SK-N-SH (cell line): Measurements from ENCODE around the gene FAIM2.

Experiments
- EP300 ChIP-seq, 2 experiments: IDR thresholded peaks; 2 replicates each; pipeline versions ENCODE4 v1.4.0 to v1.6.1; 2012; ENCODE audit warnings: borderline replicate concordance in 1 of 2, low read depth in 1 of 2, low read length in 1 of 2
- FOSL2 ChIP-seq: IDR thresholded peaks from 2 replicates; pipeline ENCODE4 v1.4.0; 2012; ENCODE audit warnings: low read depth, mild to moderate bottlenecking, moderate library complexity, borderline replicate concordance
- FOXJ3 ChIP-seq: sonication (generic); formaldehyde crosslinking; IDR thresholded peaks from 2 replicates; pipeline ENCODE4 v1.5.1; 2020; ENCODE audit warnings: mild to moderate bottlenecking, missing genetic modification reagents
- RAD21 ChIP-seq: IDR thresholded peaks from 2 replicates; pipeline ENCODE4 v1.6.1; 2012; ENCODE audit warnings: mild to moderate bottlenecking, low read length
- TAF1 ChIP-seq: IDR thresholded peaks from 2 replicates; pipeline ENCODE4 v1.6.1; 2012; ENCODE audit warnings: low read depth, mild to moderate bottlenecking, low read length, moderate library complexity, borderline replicate concordance
- TF ChIP-seq, protein P1 (sequence below): fragments of 200-600 bp; sonication (generic); IDR thresholded peaks from 2 replicates; pipeline ENCODE4 v1.6.1; 2017; ENCODE audit warnings: antibody characterized with exemption, mild to moderate bottlenecking, moderate library complexity
- TF ChIP-seq, protein P2 (sequence below): IDR thresholded peaks from 2 replicates; pipeline ENCODE4 v1.4.0; 2012; ENCODE audit warnings: low read depth, borderline replicate concordance
- TF ChIP-seq, protein P3 (sequence below): IDR thresholded peaks from 2 replicates; pipeline ENCODE4 v1.4.0; 2012; ENCODE audit warnings: low read depth

DNA sequence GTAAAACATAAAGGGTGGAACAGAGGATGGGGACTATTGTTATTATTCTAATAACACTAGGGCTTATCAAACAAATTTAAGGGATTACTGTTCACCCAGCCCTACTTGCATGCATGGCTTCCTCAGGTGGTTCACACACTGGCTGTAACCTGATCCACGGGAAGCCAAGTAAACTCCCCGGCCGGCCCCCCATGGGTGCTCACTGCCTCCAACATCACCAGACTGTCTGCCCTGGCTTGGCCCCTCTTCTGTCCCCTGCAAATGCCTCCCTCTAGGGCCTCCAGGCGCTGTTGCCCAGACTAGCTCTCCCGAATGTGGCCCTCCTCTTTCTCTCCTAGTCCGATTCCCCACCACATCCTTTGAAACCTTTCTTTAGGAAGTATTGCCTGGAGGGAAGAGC lies 18.6 kb downstream of the FAIM2 start:
- TF ChIP-seq, protein P1, sequence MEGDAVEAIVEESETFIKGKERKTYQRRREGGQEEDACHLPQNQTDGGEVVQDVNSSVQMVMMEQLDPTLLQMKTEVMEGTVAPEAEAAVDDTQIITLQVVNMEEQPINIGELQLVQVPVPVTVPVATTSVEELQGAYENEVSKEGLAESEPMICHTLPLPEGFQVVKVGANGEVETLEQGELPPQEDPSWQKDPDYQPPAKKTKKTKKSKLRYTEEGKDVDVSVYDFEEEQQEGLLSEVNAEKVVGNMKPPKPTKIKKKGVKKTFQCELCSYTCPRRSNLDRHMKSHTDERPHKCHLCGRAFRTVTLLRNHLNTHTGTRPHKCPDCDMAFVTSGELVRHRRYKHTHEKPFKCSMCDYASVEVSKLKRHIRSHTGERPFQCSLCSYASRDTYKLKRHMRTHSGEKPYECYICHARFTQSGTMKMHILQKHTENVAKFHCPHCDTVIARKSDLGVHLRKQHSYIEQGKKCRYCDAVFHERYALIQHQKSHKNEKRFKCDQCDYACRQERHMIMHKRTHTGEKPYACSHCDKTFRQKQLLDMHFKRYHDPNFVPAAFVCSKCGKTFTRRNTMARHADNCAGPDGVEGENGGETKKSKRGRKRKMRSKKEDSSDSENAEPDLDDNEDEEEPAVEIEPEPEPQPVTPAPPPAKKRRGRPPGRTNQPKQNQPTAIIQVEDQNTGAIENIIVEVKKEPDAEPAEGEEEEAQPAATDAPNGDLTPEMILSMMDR, result no peak
- TF ChIP-seq, protein P2, sequence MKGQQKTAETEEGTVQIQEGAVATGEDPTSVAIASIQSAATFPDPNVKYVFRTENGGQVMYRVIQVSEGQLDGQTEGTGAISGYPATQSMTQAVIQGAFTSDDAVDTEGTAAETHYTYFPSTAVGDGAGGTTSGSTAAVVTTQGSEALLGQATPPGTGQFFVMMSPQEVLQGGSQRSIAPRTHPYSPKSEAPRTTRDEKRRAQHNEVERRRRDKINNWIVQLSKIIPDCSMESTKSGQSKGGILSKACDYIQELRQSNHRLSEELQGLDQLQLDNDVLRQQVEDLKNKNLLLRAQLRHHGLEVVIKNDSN, result no peak
- no peak for TF ChIP-seq EP300 (IDR thresholded peaks at IDR 0.05; ENCODE audit: borderline replicate concordance in 1 of 2, low read depth in 1 of 2, low read length in 1 of 2)
- TF ChIP-seq, protein P3, sequence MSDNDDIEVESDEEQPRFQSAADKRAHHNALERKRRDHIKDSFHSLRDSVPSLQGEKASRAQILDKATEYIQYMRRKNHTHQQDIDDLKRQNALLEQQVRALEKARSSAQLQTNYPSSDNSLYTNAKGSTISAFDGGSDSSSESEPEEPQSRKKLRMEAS, result no peak
- TF ChIP-seq TAF1, result no peak
- TF ChIP-seq RAD21, result no peak
- no peak for TF ChIP-seq FOXJ3 (CRISPR knock-in tag)
- no peak for TF ChIP-seq FOSL2
